Glomerular visceral epithelial cell (primary cell): Measurements from ENCODE around the gene DNAJB11.
"Not testable (repeated sequence)": the region's sequence is repeated elsewhere in the genome, so short reads cannot be mapped to it uniquely, and the experiment has no call there.

ENCODE experiments used
- DNase-seq: peaks from one replicate; pipeline ENCODE4 v3.0.0-alpha.2; 2016; ENCODE audit errors: extremely low spot score

The DNAJB11 gene

GRCh38 chr3:186617036-186617946 is 46.8 kb downstream of the DNAJB11 start:
- peak; percentile 94 for DNase-seq

- DNase-seq, result no peak
These were observed 47.9 kb downstream of the DNAJB11 start for GRCh38 chr3:186618318-186618938.

GRCh38 chr3:186619787-186620212 is 49.3 kb downstream of the DNAJB11 start:
- no peak for DNase-seq

GRCh38 chr3:186620213-186621092 is 49.9 kb downstream of the DNAJB11 start:
- DNase-seq, result no peak

- no peak for DNase-seq
These were observed 51.6 kb downstream of the DNAJB11 start for GRCh38 chr3:186621894-186622650.

- no peak for DNase-seq
These were observed 52.3 kb downstream of the DNAJB11 start for GRCh38 chr3:186622651-186623310.

- no peak for DNase-seq
These were observed 54.1 kb downstream of the DNAJB11 start for GRCh38 chr3:186624598-186624997.

- no peak for DNase-seq
These were observed 55.1 kb downstream of the DNAJB11 start for GRCh38 chr3:186625600-186626042.

GRCh38 chr3:186626254-186626847 is 55.8 kb downstream of the DNAJB11 start:
- no peak for DNase-seq

GRCh38 chr3:186627852-186628414 is 57.4 kb downstream of the DNAJB11 start:
- DNase-seq, result no peak

- no peak for DNase-seq
These were observed 58.2 kb downstream of the DNAJB11 start for GRCh38 chr3:186628756-186629155.

- DNase-seq, result no peak
These were observed 60.6 kb downstream of the DNAJB11 start for GRCh38 chr3:186630950-186631641.

- DNase-seq, result no peak
These were observed 63.0 kb downstream of the DNAJB11 start for GRCh38 chr3:186633481-186633880.

- DNase-seq, result not testable (repeated sequence)
These were observed 63.7 kb downstream of the DNAJB11 start for GRCh38 chr3:186634207-186634606.
